GM19467 (cell line): ENCODE results near the gene KRT14.
"Not testable (repeated sequence)": the region's sequence is repeated elsewhere in the genome, so short reads cannot be mapped to it uniquely, and the experiment has no call there.

ENCODE experiments used
- ATAC-seq: cut with Tn5 transposase; IDR thresholded peaks from one replicate; pipeline ENCODE4 v1.9.1; 2021; ENCODE audit warnings: mild to moderate bottlenecking, moderate library complexity; ENCODE audit not compliant: unreplicated experiment

The KRT14 gene

DNA sequence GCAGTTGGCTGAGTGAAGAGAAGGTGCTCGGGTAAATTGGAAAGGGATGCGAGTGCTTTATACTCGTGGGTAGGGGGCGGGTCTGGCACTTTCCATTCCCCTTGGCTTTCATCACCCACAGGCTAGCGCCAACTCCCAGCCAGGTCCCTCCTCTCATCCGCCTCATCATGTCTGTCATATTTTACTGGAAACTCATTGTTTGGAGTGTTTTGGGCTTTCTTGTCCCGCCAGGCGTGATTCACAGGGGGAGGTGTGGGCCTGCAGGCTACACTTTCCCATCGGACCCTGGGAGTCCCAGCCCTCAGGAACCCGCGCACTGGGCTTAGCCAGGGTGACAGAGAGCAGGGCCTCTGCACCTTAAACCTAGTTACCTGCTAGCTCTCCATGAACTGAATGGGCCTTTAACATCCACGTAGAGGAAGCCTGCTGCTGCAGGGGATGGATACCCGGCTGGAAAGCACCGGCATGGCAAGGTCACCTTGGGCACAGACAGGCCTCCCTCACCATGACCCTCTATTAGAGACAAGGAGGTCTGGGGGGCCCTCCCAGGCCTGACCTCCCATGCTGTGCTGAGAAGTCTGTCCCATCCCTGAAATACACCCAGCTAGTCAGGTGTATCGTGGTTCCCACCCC, at the start of gene KRT14:
TSS of gene KRT14 (minus strand) at position 33 of the 633 bp plus-strand sequence. CDS start 61 bp downstream, outside the sequence.
- no peak for ATAC-seq

DNA sequence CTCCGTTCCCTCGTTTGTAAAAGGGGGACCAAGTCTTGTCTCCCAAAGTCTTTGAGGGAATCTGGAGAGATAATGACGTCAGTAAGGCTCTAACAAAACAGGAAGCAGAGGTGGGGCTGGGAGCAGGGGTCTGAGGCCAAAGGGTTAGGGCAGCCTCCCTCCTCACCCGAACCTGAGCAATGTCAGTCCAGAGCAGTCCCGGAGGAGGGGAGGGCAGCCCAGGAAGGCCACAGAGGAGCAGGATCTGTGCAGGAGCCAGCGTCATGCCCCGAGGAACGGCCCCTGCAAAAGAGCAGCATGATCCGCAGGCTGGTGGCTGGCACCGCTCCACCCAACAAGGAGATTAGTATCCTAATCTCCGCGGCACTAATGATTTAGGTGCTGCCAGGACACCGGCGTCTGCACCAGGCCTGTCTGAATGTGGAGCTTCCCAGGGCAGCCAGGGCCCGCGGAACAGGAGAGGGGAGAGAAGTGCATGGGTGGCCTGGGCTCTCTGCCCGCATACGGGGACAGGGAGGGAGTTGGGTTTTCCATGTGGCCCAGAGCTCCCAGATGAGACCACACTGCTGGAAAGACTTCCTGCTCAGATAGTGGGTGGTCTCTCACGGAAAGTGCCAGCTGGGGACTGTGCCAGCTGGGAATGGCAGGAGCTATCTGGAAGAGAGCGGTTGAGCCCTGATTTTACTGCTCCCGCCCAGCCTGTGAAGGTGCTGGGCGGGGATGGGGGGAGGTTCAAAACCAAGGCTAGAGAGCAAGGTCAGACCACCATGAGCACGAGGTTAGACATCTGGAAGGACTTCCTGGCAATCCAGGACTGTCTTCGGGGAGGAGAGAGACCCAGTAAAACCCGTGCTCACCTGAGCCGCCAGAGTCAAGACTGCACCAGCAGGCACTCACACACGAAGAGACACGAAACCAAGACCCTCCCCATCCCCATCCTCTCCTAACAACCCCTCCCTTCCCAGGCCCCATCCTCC, 48.7 kb upstream of the KRT14 start:
- ATAC-seq, result no peak

DNA sequence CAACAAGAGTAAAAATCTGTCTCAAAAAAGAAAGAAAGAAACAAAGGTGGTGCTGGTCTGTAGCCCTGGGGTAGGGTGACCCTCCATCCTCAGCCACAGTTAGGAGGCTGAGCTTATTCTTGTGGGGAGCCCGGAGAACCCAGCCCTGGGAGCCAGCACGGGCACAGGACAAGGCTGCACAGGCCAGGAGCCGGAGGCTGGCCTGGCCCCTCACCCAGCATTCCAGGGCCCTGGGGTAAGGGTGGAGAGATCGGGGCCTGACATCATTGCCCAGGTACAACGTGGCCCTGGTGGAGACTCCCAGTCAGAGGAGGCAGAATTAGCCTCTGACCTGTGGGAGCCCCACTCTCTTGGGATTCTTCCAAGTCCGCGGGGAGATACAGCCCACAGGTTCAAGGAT, 47.9 kb upstream of the KRT14 start:
- no peak for ATAC-seq

DNA sequence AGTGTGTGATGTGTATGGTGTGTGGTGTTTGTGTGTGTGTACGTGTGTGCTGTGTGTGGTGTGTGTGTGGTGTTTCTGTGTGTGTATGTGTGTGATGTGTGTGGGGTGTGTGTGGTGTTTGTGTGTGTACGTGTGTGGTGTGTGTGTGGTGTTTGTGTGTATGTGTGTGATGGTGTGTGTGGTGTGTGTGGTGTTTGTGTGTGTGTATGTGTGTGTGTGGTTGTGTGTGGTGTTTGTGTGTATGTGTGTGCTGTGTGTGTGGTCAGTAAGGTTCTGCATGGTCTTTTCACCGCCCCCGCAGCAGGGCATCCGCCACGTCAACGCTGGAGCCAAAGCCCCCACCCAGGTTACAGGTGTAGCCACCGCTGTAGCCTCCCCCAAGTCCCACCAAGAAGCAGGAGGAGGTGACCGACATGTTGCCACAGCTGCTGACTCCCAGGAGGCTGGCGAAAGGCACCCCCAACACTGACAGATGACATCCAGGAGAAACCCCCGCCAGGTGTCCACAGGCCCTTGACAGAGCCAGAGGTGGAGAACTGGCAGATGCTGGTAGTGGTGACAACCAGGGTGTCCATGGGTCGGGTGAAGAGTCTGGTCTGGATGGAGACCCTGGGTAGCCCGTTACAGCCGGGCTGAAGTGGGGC, 47.0 kb upstream of the KRT14 start:
- ATAC-seq, result no peak

DNA sequence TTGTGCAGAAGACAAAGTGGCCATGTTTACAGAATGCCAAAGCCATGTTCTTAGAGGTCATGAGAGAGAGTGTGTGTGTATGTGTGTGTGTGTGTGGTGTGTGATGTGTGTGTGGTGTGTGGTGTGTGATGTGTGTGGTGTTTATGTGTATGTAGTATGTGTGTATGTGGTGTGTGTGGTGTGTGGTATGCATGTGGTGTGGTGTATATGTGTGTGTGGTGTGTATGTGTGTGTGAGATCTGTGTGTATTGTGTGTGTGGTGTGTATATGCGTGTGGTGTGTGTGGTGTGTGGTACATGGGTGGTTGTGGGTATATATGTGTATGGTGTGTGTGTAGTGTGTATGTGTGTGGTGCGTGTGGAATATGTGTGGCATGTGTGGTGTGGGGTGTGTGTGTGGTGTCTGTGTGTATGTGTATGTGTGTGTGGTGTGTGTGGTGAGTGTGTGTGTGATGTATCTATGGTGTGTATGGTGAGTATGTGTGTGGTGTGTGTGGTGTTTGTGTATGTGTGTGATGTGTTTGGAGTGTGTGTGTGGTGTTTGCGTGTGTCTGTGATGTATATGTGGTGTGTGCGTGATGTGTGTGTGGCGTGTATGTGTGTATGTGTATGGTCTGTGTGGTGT, 45.9 kb upstream of the KRT14 start:
- ATAC-seq, result no peak

DNA sequence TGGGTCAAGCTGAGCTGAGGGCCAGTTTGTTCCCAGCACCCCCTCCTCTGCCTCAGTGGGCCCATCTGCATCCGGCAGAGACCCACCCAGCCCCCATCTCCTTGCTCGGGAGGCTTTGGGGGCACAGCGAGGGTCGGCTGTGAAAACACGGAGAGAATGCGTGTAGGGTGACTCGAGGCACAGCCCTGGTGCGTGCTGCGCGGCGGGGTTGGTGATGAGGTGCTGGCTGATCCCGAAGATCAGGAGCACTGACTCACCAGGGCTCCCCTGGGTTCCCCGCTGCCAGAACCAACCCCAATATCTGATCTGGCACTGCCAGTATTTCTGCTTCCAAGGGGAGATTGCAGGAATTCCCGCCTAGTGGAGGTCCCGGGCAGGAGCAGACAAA, 45.2 kb upstream of the KRT14 start:
- no peak for ATAC-seq

DNA sequence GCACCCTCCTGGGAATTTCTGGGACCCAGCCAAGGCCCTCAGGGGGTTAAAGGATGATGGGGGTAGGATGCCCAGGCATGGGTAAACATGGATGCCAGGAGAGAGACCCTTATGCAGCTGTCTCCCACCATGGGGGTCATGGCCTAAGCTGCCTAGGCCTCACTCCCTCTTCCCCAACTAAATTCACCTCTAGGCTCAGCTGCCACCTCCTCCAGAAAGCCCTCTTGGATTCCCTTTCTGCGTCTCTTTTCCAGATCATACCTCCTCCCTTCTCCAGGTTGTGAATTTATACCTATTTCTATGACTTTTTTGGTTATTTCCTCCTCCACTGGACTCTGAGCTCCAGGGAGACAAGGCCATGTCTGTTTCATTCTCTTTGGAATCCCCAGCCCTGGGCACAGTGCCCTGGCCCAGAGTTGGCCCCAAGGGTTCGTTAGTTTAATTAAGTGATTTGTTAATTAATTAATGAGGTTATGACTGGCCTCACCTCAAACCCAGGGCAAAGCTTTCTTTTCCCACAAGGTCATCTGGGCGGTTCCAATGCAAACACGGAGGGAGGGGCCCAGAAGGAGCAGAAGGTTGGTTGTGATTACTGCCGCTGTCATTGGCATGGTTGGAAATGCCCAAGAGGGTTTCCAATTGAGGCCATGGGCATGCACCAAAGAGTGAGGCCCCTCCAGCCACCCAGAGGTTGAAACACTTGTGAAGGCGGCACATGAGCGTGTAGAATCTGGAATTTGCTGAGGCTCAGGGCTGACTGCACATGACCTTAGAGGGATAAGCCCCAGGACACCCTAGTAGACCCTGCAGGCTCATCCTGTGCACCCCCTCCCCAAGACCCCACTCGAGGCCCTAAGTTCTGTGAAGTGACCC, 44.6 kb upstream of the KRT14 start:
- no peak for ATAC-seq

DNA sequence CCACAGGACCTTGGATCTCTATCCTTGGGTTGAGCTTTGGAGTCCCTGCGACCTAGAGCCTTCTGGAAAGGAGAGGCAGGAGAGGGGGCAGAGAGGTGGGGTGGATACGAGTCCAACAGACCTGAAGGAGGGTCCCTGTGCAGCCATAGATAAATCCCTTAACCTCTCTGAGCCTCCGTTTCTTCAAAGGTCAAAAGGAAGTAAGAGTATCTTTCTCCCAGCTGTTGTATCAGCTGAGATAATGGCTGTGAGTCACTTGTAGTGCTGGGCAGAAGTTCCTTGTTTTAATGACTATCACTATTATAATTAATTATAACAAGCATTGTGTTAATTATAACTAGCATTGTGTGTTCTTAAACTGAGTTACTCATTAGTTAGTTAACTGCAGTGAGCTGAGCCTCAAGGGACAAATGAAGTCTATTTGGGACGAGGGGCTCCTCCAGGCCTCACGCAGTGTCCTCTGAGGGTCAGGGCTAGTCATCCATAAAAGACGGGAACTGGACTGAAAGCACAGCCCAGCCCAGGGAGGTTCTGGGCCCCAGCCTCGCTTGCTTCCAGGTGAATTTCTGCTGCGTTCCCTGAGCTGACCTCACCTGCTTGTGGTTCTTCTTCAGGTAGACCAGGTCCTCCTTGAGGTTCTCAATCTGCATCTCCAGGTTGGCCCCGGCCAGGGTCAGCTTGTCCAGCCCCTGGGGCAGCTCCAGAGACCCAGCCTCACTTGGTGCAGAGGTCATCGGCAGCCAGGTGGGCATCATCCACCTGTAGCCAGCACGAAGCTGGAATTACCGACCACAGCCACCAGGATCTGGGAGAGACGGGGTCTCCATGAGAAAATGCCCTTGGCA, 43.4 kb upstream of the KRT14 start:
- no peak for ATAC-seq

DNA sequence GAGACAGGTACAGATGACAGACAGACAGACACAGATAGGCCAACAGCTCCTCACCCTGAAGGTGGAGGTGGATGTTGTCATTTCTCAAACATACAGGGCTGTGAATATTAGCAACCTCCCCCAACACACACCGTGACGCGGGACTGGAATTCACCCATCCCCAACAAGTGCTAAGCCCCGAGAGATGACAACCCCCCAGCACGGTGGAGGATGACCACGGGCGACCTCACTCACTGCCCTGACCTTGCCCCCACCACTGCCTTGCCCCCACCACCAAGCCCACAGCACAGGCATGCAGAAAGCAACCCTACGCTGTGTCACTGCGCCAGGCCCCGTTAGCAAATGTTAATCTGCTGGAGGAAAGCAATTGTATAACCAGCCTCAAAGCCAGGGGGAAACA, 42.6 kb upstream of the KRT14 start:
- ATAC-seq, result no peak

DNA sequence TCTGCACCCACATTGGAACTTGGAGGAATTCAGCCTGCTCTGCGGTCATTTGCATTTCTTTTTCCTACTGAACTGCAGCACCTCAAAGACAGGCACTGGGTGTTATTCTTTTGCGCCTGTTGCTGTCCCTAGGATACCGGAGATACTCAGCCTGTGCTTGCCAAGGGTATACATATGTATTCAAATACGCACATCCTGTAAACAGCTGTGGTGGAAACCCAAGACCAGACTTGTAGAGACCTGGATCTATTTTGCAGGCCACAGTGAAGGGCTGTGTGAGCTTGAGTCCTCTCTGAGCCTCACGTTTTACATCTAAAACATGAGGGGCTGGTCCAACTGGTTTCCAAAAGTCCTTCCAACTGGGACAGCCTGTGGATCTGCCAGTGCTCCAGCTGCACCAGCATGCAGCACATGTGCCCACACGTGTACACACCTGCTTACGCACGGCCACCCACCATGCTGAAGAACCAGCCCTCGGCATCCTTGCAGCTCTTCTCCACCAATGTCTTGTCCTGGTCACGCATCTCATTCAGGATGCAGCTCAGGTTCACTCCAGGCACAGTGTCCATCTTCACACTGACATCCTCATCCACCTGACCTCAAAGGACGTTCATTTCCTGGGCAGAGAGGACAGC, 42.0 kb upstream of the KRT14 start:
- ATAC-seq, result not testable (repeated sequence)

DNA sequence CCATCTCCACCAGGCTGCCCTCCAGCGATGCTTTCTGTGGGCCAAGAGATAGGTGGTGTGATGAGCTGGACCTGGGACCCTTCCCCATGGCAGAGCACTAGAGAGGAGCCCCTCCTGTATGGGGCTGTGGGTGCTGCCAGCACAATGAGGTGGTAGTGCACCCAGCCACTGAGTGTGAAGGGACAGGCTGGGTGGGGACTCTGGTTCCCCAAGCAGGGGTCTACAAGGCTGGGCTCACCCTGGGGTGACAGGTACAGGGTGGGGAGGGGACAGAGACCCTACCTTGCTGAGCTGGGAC, 41.3 kb upstream of the KRT14 start:
- not testable (repeated sequence) for ATAC-seq

DNA sequence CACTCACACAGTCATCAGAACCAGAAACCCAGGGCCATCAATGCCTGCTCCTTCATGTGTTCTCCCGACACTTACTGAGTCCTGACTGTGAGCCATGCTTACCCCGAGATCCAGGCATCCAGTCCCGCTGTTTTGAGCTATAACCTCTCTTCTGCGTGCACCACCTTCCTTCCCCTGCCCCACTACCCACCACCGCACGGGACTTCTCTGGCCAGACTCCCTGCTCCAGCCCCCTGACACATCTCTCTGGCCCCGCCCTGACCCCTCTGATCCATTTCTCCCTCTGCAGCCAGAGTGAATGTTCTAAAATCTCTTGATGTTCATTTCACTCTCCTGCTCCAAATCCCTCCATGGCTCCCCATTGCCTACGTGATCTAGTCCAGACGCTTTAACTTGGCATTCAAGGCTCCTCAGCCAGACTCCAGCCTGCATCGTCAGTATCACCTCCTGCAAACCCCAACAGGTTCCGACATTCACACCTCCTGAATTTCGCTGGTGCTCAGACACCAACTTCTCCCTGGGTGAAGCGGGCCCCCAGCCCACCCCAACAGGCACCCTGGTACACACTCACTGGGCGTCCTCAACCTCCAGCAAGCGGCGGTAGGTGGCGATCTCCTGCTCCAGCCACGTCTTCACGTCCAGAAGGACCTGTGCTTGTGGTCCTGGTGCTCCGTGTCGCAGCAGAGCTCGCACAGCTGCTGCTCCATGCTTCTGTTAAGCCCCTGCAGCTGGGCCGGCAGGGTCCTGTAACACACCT, 40.8 kb upstream of the KRT14 start:
- no peak for ATAC-seq

DNA sequence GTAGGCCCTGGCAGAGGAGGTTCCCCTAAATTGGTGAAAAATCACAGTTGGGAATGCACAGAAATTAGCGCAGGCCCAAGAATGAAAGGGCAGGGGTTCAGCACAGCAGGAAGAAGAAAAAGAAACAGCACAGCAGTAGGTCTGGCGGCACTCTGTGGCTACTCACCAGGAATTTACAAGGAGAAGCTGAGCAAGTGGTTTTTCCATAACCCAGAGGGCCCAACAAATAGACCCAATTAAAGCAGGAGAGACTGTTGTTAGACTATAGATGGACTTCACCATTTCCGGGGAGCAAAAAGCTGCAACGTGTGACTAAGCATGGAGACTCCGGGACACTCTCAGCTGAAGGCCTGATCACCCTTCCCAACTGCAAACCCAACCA, 40.2 kb upstream of the KRT14 start:
- not testable (repeated sequence) for ATAC-seq

DNA sequence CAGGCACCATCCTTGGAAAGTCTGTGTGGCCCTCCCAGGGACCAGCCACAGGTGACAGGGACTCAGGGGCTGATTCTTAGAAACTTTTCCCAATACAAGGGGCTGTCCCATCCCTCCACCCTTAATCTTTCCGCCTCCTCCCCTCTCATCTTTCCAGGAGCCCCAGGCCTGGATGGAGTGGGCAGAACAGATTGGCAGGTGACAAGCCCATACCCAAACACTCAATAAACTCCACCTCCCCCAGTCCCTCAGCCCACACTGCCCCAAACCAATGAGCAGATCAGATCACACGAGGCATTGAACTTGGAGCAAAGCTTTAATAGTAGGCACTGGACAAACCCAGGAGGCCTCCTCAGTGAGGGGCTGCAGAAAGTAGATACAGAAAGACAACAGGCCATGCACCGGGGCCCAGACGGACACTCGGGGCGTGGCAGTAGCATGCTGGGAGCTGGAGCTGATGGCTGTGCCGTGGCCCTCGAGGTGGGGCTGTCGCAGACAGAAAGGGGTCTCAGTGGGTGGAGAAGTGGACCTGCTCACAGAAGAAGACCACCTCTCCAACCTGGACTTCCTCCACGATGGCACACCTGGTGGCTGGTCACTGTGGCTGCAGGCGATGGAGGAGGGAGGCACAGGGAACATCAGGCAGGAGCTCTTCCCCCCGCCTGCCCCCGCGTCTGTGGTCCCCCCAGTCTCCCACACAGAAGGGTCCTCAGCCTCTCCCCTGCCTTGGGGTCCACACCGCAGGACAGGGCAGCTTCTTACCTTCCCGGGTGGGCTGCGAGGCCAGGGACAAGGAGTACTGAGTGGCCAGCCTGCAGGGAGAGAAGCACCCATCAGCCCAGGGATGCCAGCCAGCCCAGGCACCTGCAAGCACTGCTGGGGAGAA, 39.6 kb upstream of the KRT14 start:
- not testable (repeated sequence) for ATAC-seq

DNA sequence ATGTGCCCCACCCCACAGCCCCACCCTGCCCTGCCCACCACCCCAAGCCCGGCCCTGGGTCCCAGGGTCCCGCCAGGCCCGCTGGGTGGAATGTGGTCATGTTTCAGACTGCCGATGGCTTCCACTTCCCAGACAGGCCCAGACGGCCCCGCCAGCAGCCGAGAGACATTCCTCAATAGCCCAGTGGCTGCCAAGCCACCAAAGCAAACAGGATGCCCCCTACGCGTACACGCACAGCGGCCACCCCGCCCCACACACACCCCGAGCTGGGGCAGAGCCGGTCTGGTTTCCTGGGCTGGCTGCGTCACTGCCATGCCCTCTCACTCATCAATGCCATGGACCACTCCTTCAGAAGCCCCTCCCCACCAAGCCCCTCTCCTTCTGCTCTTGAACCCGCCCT, 38.9 kb upstream of the KRT14 start:
- ATAC-seq, result no peak

DNA sequence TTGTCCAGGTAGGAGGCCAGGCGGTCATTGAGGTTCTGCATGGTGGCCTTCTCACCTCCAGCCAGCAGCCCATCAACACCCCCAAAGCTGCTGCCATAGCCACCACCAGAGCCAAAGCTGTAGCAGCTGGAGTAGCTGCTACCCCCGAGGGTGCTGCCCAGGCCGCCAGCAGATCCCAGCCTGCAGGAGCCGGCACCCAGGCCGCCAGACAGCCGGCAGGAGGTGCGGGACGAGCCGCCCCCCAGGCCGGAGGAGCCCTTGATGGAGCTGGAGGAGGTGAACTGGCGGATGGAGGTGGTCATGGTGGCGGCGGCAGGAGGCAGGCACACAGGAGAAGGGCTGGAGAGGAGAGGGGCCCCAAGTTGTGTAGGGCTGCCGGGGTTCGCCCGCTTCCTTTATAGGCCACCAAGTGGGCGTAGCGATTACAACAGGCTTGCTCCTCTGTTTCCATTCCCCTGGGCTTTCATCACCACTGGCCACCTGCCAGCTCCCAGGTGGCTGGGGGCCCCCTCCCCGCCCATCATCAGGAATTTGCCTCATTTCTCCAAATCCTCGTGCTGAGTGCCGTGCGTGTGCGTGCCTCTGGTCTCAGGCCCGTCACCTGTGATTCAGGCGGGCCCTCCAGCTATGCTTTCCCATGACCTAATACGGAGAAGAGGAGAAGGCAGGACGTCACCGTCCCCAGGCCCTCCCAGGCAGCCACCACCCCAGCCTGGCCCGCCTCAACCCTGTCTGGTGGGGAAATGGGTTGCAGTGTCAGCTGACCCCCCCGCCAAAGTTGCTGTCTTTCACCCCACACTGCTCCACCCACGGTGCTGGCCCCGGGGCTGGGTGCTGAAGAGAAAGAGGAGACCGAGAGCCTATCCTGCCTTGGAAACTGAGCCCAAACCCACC, 37.8 kb upstream of the KRT14 start, which contains the start of gene KRT17:
TSS of gene KRT17 (minus strand) at position 368 of the 894 bp plus-strand sequence. CDS start at position 302, 66 bp downstream.
- ATAC-seq, result no peak
